Trophoblast cell (in vitro differentiated cells and primary cell): ENCODE data around the gene FAM111B.

Experiments used
- DNase-seq, 2 donors: peaks; one replicate each; pipeline ENCODE4 v3.0.0-alpha.2; 2016
- H2AFZ ChIP-seq: 2 replicates; pipeline ENCODE4 v1.6.1; 2013; ENCODE audit warnings: low read length, moderate library complexity, mild to moderate bottlenecking; ENCODE audit not compliant: insufficient read depth, poor library complexity
- H2AK5ac ChIP-seq: 2 replicates; pipeline ENCODE4 v1.6.1; 2013; ENCODE audit warnings: mild to moderate bottlenecking, low read length
- H2BK120ac ChIP-seq: 2 replicates; pipeline ENCODE4 v1.6.1; 2013; ENCODE audit warnings: low read length, mild to moderate bottlenecking, moderate library complexity; ENCODE audit not compliant: insufficient read depth, poor library complexity
- H2BK12ac ChIP-seq: 2 replicates; pipeline ENCODE4 v1.6.1; 2013; ENCODE audit warnings: mild to moderate bottlenecking, low read length, moderate library complexity
- H2BK5ac ChIP-seq: 2 replicates; pipeline ENCODE4 v1.6.1; 2013; ENCODE audit warnings: low read length, low read depth, moderate library complexity, mild to moderate bottlenecking; ENCODE audit not compliant: poor library complexity
- H3K14ac ChIP-seq: 2 replicates; pipeline ENCODE4 v1.6.1; 2013; ENCODE audit warnings: mild to moderate bottlenecking, low read length
- H3K18ac ChIP-seq: 2 replicates; pipeline ENCODE4 v1.6.1; 2013; ENCODE audit warnings: mild to moderate bottlenecking, low read length
- H3K23ac ChIP-seq: 2 replicates; pipeline ENCODE4 v1.6.1; 2013; ENCODE audit warnings: low read length
- H3K27ac ChIP-seq: 2 replicates; pipeline ENCODE4 v1.5.1; 2013; ENCODE audit warnings: low read depth, mild to moderate bottlenecking, inconsistent platforms, low read length, moderate library complexity
- H3K27me3 ChIP-seq: 2 replicates; pipeline ENCODE4 v1.6.1; 2013; ENCODE audit warnings: inconsistent platforms, mild to moderate bottlenecking, low read length, moderate library complexity; ENCODE audit not compliant: insufficient read depth
- H3K36me3 ChIP-seq, 2 experiments: 1 replicate in 1 of 2; 2 replicates in 1 of 2; pipeline ENCODE4 v1.6.1; 2013; ENCODE audit warnings: low read length in 2 of 2, mild to moderate bottlenecking in 2 of 2, moderate library complexity in 1 of 2; ENCODE audit not compliant: insufficient read depth in 2 of 2, control insufficient read depth in 1 of 2
- H3K4ac ChIP-seq: 2 replicates; pipeline ENCODE4 v1.6.1; 2013; ENCODE audit warnings: low read depth, mild to moderate bottlenecking, low read length, moderate library complexity
- H3K4me1 ChIP-seq, 2 experiments: 1 replicate in 1 of 2; 2 replicates in 1 of 2; pipeline ENCODE4 v1.6.1; 2013; ENCODE audit warnings: low read length in 2 of 2, mild to moderate bottlenecking in 2 of 2, moderate library complexity in 1 of 2; ENCODE audit not compliant: insufficient read depth in 2 of 2, control insufficient read depth in 1 of 2
- H3K4me2 ChIP-seq: 2 replicates; pipeline ENCODE4 v1.6.1; 2013; ENCODE audit warnings: inconsistent platforms, mild to moderate bottlenecking, low read length, moderate library complexity
- H3K4me3 ChIP-seq: 2 replicates; pipeline ENCODE4 v1.5.1; 2013; ENCODE audit warnings: mild to moderate bottlenecking, low read depth, low read length, inconsistent platforms
- H3K79me1 ChIP-seq: one replicate; pipeline ENCODE4 v1.6.1; 2013; ENCODE audit warnings: low read length
- H3K79me2 ChIP-seq: 2 replicates; pipeline ENCODE4 v1.6.1; 2013; ENCODE audit warnings: low read length, mild to moderate bottlenecking; ENCODE audit not compliant: control insufficient read depth, insufficient read depth, poor library complexity
- H3K9ac ChIP-seq: 2 replicates; pipeline ENCODE4 v1.6.1; 2013; ENCODE audit warnings: mild to moderate bottlenecking, low read length
- H3K9me3 ChIP-seq: 2 replicates; pipeline ENCODE4 v1.6.1; 2013; ENCODE audit warnings: low read depth, mild to moderate bottlenecking, control low read depth, inconsistent platforms, low read length; ENCODE audit not compliant: insufficient read depth
- H4K12ac ChIP-seq: 2 replicates; pipeline ENCODE4 v1.6.1; 2013; ENCODE audit warnings: low read depth, mild to moderate bottlenecking, low read length, moderate library complexity
- H4K8ac ChIP-seq: 2 replicates; pipeline ENCODE4 v1.6.1; 2013; ENCODE audit warnings: low read depth, mild to moderate bottlenecking, low read length, moderate library complexity
- H4K91ac ChIP-seq: one replicate; pipeline ENCODE4 v1.6.1; 2013; ENCODE audit warnings: low read depth, mild to moderate bottlenecking, low read length, moderate library complexity
- WGBS: extraction: QIAGEN DNeasy Blood & Tissue Kit; methylation state at CpG from one replicate; pipeline ENCODE4 v1.1.7; 2013; ENCODE audit warnings: missing lambda C conversion rate; ENCODE audit not compliant: insufficient read length, insufficient coverage; ENCODE audit errors: extremely low coverage; 5-methylcytosine and 5-hydroxymethylcytosine counted together

The FAM111B gene

DNA sequence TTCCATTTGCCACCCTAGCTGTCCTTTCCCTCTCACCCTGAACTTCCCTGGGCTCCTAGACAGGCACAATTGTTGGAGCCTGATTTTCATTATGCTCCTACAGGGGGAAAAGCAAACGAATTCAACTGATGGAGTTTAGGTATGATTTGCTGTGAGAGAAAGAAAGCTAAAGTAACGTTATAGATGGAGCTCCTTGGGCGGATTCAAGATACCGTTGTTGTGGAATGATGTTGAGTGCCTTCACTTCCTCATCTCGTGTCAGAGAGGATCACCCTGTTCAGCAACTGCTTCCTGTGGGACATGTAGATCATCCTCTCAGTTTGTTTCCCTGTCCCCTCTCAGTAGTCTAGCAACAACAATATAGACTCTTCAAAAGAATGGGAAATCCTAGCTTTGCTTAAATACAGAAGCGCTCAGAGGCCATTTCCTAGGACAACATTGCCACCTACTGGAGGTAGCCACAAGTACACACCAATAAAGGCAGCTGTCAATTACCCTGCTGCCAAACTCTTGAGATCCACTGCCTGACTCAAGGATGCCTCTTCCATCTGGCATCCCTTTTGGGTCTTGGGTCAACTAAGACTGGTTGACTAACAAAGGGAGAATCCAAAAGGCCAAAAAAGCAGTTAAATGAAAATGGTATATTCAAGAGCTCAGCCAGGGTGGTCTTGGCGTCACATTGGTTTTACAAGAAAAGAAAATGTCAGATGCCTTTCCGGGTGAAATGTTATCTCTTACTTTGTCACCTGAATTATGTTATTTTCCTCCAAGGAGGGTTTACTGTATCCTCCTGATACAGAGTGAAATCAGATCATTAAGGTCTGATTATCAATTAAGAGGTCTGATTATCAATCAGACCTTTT, 51.4 kb downstream of the FAM111B start:
- H2AK5ac ChIP-seq = no peak overlapping the region
- H4K12ac ChIP-seq = no peak overlapping the region
- WGBS = no CpG with 5 or more reads among the region's 8 CpGs
- H3K23ac ChIP-seq = no peak overlapping the region
- no peak overlapping the region for H3K18ac ChIP-seq
- H2BK120ac ChIP-seq = no peak overlapping the region
- no peak overlapping the region for H3K4me3 ChIP-seq
- H3K27me3 ChIP-seq = no peaks in the 10 kb centered on the region
- peaks cover 0 to 6% of the 10 kb centered on the region in 2 experiments for H3K4me1 ChIP-seq
- no peak overlapping the region for H3K4me2 ChIP-seq
- no peak overlapping the region for H2AFZ ChIP-seq
- H3K9me3 ChIP-seq = no peaks in the 10 kb centered on the region
- no peak overlapping the region for H3K14ac ChIP-seq
- H3K4ac ChIP-seq = no peak overlapping the region
- no peaks in the 10 kb centered on the region for H3K36me3 ChIP-seq
- peak; percentile 60 to 91 for DNase-seq
- H3K79me2 ChIP-seq = no peaks in the 10 kb centered on the region
- no peak overlapping the region for H2BK5ac ChIP-seq
- no peak overlapping the region for H4K91ac ChIP-seq
- no peak overlapping the region for H3K9ac ChIP-seq
- H3K79me1 ChIP-seq = no peaks in the 10 kb centered on the region
- no peak overlapping the region for H4K8ac ChIP-seq
- H3K27ac ChIP-seq = no peak overlapping the region
- no peak overlapping the region for H2BK12ac ChIP-seq

DNA sequence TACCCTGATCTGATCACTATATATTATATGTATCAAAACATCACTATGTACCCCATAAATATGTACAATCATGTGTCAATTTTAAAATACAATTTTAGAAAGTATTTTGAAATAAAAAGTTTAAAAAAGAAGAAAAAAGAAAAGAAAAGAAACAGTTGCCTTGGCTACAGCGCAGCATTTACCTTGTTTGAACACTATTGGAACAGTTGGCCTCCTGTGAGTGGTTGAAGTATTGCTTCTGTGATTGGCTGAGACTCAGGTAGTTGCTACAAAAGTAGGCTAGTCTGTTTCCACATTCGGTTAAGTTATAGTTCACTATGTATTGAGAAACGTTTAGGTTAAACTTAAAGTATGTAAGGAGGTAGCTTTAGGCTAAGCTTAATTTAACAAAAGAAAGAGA, 57.0 kb downstream of the FAM111B start:
- no peaks in the 10 kb centered on the region for H3K27me3 ChIP-seq
- H2BK5ac ChIP-seq = no peak overlapping the region
- H3K27ac ChIP-seq = no peak overlapping the region
- no peaks in the 10 kb centered on the region for H3K79me1 ChIP-seq
- H2AFZ ChIP-seq = no peak overlapping the region
- no peaks in the 10 kb centered on the region for H3K9me3 ChIP-seq
- no peaks in the 10 kb centered on the region for H3K4me1 ChIP-seq
- H3K4me2 ChIP-seq = no peak overlapping the region
- no CpG with 5 or more reads among the region's 3 CpGs for WGBS
- H2AK5ac ChIP-seq = no peak overlapping the region
- no peaks in the 10 kb centered on the region for H3K36me3 ChIP-seq
- H3K23ac ChIP-seq = no peak overlapping the region
- no peak overlapping the region for H3K4ac ChIP-seq
- no peak overlapping the region for H4K91ac ChIP-seq
- H2BK12ac ChIP-seq = no peak overlapping the region
- no peak overlapping the region for H4K8ac ChIP-seq
- DNase-seq = no peak
- H3K14ac ChIP-seq = no peak overlapping the region
- H3K9ac ChIP-seq = no peak overlapping the region
- H3K18ac ChIP-seq = no peak overlapping the region
- H2BK120ac ChIP-seq = no peak overlapping the region
- H3K79me2 ChIP-seq = no peaks in the 10 kb centered on the region
- no peak overlapping the region for H3K4me3 ChIP-seq
- H4K12ac ChIP-seq = no peak overlapping the region

DNA sequence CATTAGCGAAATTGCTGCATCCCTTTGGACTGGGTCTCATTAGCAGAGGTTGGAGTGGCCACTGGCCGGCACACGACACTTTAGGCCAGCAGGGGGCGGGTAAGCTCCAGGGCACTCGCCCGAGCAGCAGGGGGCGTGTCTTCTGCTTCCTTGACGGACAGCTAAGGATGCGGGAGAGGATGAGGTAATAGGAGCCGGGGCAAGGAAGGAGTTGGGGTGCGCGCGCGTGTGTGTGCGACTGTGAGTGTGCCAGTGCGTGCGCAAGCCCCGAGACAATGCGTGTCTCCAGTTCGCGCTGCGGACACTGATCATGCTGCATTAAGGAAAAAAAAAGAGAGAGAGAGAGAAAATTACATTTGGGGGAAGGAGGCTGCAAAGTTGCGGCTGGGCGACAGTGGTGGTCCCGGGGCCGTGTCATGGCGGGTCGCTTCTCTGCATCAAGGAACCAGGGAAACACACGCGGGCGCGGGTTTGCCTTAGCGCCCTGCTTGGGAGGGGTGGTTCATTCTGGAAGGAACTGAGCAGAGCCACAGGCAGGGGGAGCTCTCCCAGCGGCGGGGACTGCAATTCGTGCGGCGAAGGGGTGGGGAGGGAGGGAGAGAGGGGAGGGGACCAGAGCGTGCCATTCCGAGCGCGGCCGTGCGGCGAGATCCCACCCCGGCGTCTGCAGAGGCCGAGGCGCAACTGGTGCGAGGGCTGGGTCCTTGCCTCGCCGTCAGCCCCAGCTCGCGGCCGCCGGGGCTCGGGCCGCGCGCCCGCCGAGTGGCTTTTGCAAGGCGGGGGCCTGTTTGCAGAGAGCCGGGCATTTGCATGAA, 64.7 kb downstream of the FAM111B start, which contains the start of gene DTX4:
DTX4 (plus strand) TSS at position 625 of the 815 bp plus-strand sequence. CDS start 464 bp downstream, outside the sequence.
- Histone ChIP-seq H4K91ac (peak within 1 kb of the TSS; percentile 90), H2BK120ac (peak within 1 kb of the TSS; percentile 90), H2AFZ (peak within 1 kb of the TSS; percentile 81), H3K79me1 (peaks cover 30% of the 10 kb centered on the region), H3K9ac (peak within 1 kb of the TSS; percentile 86), H4K12ac (peak within 1 kb of the TSS; percentile 62), H3K79me2 (peaks cover 15% of the 10 kb centered on the region), H3K27ac (peak within 1 kb of the TSS; percentile 88), H3K18ac (peak within 1 kb of the TSS; percentile 95), H3K27me3 (no peaks in the 10 kb centered on the region), H3K9me3 (no peaks in the 10 kb centered on the region), H3K4me1 (peaks cover 18 to 24% of the 10 kb centered on the region in 2 experiments), H3K36me3 (no peaks in the 10 kb centered on the region), H3K23ac (no peak within 1 kb of the TSS), H2BK12ac (no peak within 1 kb of the TSS), H3K4me2 (peak within 1 kb of the TSS; percentile 98), H4K8ac (peak within 1 kb of the TSS; percentile 60), H2BK5ac (peak within 1 kb of the TSS; percentile 80), H2AK5ac (no peak within 1 kb of the TSS), H3K14ac (peak within 1 kb of the TSS; percentile 93), H3K4me3 (peak within 1 kb of the TSS; percentile 94), H3K4ac (peak within 1 kb of the TSS; percentile 90)
- peak; percentile 91 to 96 for DNase-seq
- no CpG with 5 or more reads among the region's 64 CpGs for WGBS

DNA sequence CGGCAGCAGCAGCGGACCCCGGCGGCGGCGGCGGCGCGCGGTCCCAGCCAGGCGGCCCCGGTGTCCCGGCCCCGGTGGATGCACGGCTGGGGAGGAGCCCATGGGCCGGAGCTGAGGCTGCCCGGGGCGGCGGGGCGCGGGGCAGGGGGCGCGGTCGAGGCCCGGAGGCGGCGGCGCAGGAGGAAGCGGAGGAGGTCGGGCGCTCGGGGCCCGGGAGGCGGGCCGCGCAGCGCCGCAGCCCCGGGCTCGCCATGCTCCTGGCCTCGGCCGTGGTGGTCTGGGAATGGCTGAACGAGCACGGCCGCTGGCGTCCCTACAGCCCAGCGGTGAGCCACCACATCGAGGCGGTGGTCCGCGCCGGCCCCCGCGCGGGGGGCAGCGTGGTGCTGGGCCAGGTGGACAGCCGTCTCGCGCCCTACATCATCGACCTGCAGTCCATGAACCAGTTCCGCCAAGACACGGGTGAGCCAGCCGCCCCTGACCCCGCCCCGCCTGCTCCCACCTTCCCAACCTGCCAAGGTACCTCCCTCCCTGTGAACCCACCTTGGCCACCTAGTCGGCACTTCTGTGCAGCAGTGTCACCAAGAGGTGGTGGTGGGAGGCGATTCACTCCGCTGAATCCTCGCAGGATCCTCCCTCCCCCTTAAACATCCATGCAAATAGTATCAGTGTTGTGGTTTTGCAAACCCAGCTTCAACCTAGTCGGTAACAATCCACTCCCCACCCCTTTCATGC, 65.5 kb downstream of the FAM111B start:
- Histone ChIP-seq H3K9me3 (no peaks in the 10 kb centered on the region), H2BK12ac (no peak overlapping the region), H2AK5ac (no peak overlapping the region), H2BK5ac (peak overlapping the region; percentile 80), H3K18ac (peak overlapping the region; percentile 95), H3K4me3 (peak overlapping the region; percentile 94), H3K27me3 (no peaks in the 10 kb centered on the region), H3K27ac (peak overlapping the region; percentile 88), H4K12ac (peak overlapping the region; percentile 62), H3K4me1 (peaks cover 18 to 24% of the 10 kb centered on the region in 2 experiments), H3K79me2 (peaks cover 15% of the 10 kb centered on the region), H3K79me1 (peaks cover 30% of the 10 kb centered on the region), H3K36me3 (no peaks in the 10 kb centered on the region), H4K8ac (peak overlapping the region; percentile 60), H3K4ac (peak overlapping the region; percentile 90), H2BK120ac (peak overlapping the region; percentile 46), H3K14ac (peak overlapping the region; percentile 93), H3K4me2 (peak overlapping the region; percentile 98), H3K9ac (peak overlapping the region; percentile 86), H2AFZ (peak overlapping the region; percentile 81), H4K91ac (peak overlapping the region; percentile 90), H3K23ac (no peak overlapping the region)
- DNase-seq = peak; percentile 67
- no CpG with 5 or more reads among the region's 70 CpGs for WGBS
